A549 (cell line): ENCODE results near the gene ZNF566.

ENCODE experiments used
- CHD2 ChIP-seq: fragments of 150-350 bp; IDR thresholded peaks from 2 replicates; pipeline ENCODE4 v1.6.1; 2014; ENCODE audit warnings: low read length; ENCODE audit not compliant: partially characterized antibody
- CTCF ChIP-seq: fragments of >200 bp; sonication (Bioruptor Twin); formaldehyde crosslinking; IDR thresholded peaks from 3 replicates; pipeline ENCODE4 v1.5.1; 2016
- EP300 ChIP-seq, 2 experiments: fragments of >200 bp; sonication (Bioruptor Twin); formaldehyde crosslinking; IDR thresholded peaks; 2 replicates in 1 of 2; 3 replicates in 1 of 2; pipeline ENCODE4 v1.6.1; 2016 to 2017
- REST ChIP-seq: fragments of 200-600 bp; sonication (generic); IDR thresholded peaks from 2 replicates; pipeline ENCODE4 v1.6.1; 2016; ENCODE audit warnings: antibody characterized with exemption, mild to moderate bottlenecking, moderate library complexity
- USF2 ChIP-seq: fragments of 450-650 bp; IDR thresholded peaks from 2 replicates; pipeline ENCODE4 v1.6.1; 2014; ENCODE audit warnings: antibody characterized with exemption

GRCh38 chr19:36449059-36449670 is 40.2 kb downstream of the ZNF566 start:
- TF ChIP-seq CHD2 (no peak), CTCF (no peak), USF2 (no peak), REST (no peak), EP300 (IDR thresholded peaks at IDR 0.05) (no peak)
